B cell (primary cell): ENCODE measurements around the gene HIGD1A. TPM values are rescaled to one million over a fixed set of nuclear protein-coding genes. Genes with fewer than 3 reads are reported as not detected.
A peak's percentile ranks its signal among the peaks of the same experiment; 100 is the strongest.

ENCODE experiments used
- ATAC-seq: fragments of 200-7000 bp; cut with Tn5 transposase; one replicate; pipeline ENCODE4 v1.10.0; 2021; ENCODE audit warnings: low read depth, mild to moderate bottlenecking, moderate number of reproducible peaks, moderate library complexity
- CTCF ChIA-PET: fragments of 350-600 bp; sonication (Branson Sonifier 250); formaldehyde crosslinking; loops from one replicate; lab custom pipeline; 2021; ENCODE audit warnings: antibody characterized with exemption, inconsistent platforms; lab: Charles Lee
- POLR2A ChIA-PET: fragments of 350-600 bp; sonication (Branson Sonifier 250); formaldehyde crosslinking; loops from one replicate; lab custom pipeline; 2021; ENCODE audit warnings: antibody characterized with exemption; lab: Charles Lee
- DNase-seq: peaks from one replicate; pipeline ENCODE4 v3.0.0; 2013
- H2AFZ ChIP-seq: 2 replicates; pipeline ENCODE4 v1.6.1; 2012; ENCODE audit warnings: mild to moderate bottlenecking, low read depth, low read length; ENCODE audit not compliant: insufficient read depth, poor library complexity, severe bottlenecking
- H3K27ac ChIP-seq, 2 donors: 1 replicate in 1 of 2; 2 replicates in 1 of 2; pipeline ENCODE4 v1.5.1; 2012 to 2013; ENCODE audit warnings: low read length in 2 of 2, mild to moderate bottlenecking in 2 of 2, moderate library complexity in 1 of 2
- H3K27me3 ChIP-seq, 4 experiments: fragments of 200-600 bp in 1 of 4; sonication (generic) in 1 of 4; replicated peaks in 1 of 4; 1 replicate in 2 of 4; 2 replicates in 2 of 4; pipeline versions ENCODE4 v1.6.1 to v1.7.0; 2013 to 2016; ENCODE audit warnings: low read length in 3 of 4, mild to moderate bottlenecking in 2 of 4, mixed read lengths in 1 of 4, moderate library complexity in 1 of 4; ENCODE audit not compliant: insufficient read depth in 4 of 4, control insufficient read depth in 3 of 4; ENCODE audit errors: control extremely low read depth in 1 of 4
- H3K36me3 ChIP-seq, 2 experiments: replicated peaks in 1 of 2; 1 replicate in 1 of 2; 2 replicates in 1 of 2; pipeline versions ENCODE4 v1.6.1 to v1.7.1; 2013; ENCODE audit warnings: low read length in 1 of 2; ENCODE audit not compliant: insufficient read depth in 2 of 2, control insufficient read depth in 1 of 2; ENCODE audit errors: control extremely low read depth in 1 of 2, extremely low read depth in 1 of 2
- H3K4me1 ChIP-seq, 2 donors: fragments of 200-600 bp in 1 of 2; sonication (generic) in 1 of 2; 1 replicate in 1 of 2; 2 replicates in 1 of 2; pipeline versions ENCODE4 v1.5.1 to v1.6.1; 2013 to 2017; ENCODE audit warnings: low read length in 2 of 2; ENCODE audit not compliant: control insufficient read depth in 2 of 2, insufficient read depth in 2 of 2
- H3K4me2 ChIP-seq: replicated peaks from 2 replicates; pipeline ENCODE3; 2012; ENCODE audit warnings: mild to moderate bottlenecking, low read depth, low read length; ENCODE audit not compliant: poor library complexity, severe bottlenecking
- H3K4me3 ChIP-seq, 5 experiments: fragments of 200-600 bp in 1 of 5; sonication (generic) in 1 of 5; 1 replicate in 3 of 5; 2 replicates in 2 of 5; pipeline versions ENCODE4 v1.5.1 to v1.7.0; 2011 to 2016; ENCODE audit warnings: low read length in 4 of 5, mild to moderate bottlenecking in 4 of 5, low read depth in 2 of 5, control low read depth in 1 of 5, moderate library complexity in 1 of 5; ENCODE audit not compliant: insufficient read depth in 1 of 5; ENCODE audit errors: control extremely low read depth in 1 of 5, extremely low read depth in 1 of 5
- H3K79me2 ChIP-seq: fragments of 200-600 bp; sonication (generic); one replicate; pipeline ENCODE4 v1.6.0; 2016; ENCODE audit warnings: low read length; ENCODE audit not compliant: control insufficient read depth, insufficient read depth
- H3K9ac ChIP-seq: fragments of 200-600 bp; sonication (generic); 2 replicates; pipeline ENCODE4 v1.6.1; 2017; ENCODE audit warnings: mild to moderate bottlenecking, low read length, moderate library complexity
- H3K9me3 ChIP-seq, 3 donors: one replicate each; pipeline versions ENCODE4 v1.6.1 to v1.7.1; 2013; ENCODE audit warnings: low read length in 2 of 3; ENCODE audit not compliant: control insufficient read depth in 2 of 3, insufficient read depth in 1 of 3; ENCODE audit errors: control extremely low read depth in 1 of 3
- H4K20me1 ChIP-seq: 2 replicates; pipeline ENCODE4 v1.6.0; 2012; ENCODE audit warnings: mild to moderate bottlenecking, low read length; ENCODE audit not compliant: insufficient read depth, control insufficient read depth, poor library complexity, severe bottlenecking
- H3K27ac Mint-ChIP-seq: one replicate; pipeline ENCODE4 v1.8.0; 2021; ENCODE audit warnings: mixed read lengths
- H3K27me3 Mint-ChIP-seq: one replicate; pipeline ENCODE4 v1.8.0; 2021; ENCODE audit warnings: mixed read lengths
- H3K4me1 Mint-ChIP-seq: one replicate; pipeline ENCODE4 v1.8.0; 2021; ENCODE audit warnings: mixed read lengths
- H3K4me3 Mint-ChIP-seq: one replicate; pipeline ENCODE4 v1.8.0; 2021; ENCODE audit warnings: mixed read lengths
- H3K9me3 Mint-ChIP-seq: one replicate; pipeline ENCODE4 v1.8.0; 2022; ENCODE audit warnings: mixed read lengths; ENCODE audit not compliant: insufficient read depth
- CTCF ChIP-seq: fragments of 200-600 bp; IDR thresholded peaks from one replicate; pipeline ENCODE4 v1.8.0; 2022; ENCODE audit warnings: antibody characterized with exemption, mild to moderate bottlenecking
- EZH2 ChIP-seq: IDR thresholded peaks from 2 replicates; pipeline ENCODE4 v1.6.1; 2012; ENCODE audit warnings: borderline replicate concordance, low read depth, mild to moderate bottlenecking, moderate library complexity, low read length; ENCODE audit not compliant: insufficient read depth, poor library complexity, severe bottlenecking
- WGBS: methylation state at CpG from one replicate; pipeline ENCODE4 v1.1.5; 2013; ENCODE audit warnings: missing lambda C conversion rate; ENCODE audit not compliant: insufficient coverage; 5-methylcytosine and 5-hydroxymethylcytosine counted together
- intact Hi-C: fragments of 100-400 bp; cut with micrococcal nuclease; formaldehyde crosslinking; loops from one replicate; pipeline ENCODE4 v1.10.0; 2022
- polyA minus RNA-seq: library from RNA; depleted of rRNA, polyadenylated mRNA; stranded (reverse); fragments of >200 nt; gene quantifications from 2 replicates; pipeline ENCODE4 v1.2.3, GENCODE V29; 2012
- polyA plus RNA-seq: library from polyadenylated mRNA; depleted of rRNA; stranded (reverse); fragments of >200 nt; gene quantifications from 2 replicates; pipeline ENCODE4 v1.2.3, GENCODE V29; 2012
- total RNA-seq, 2 donors: library from RNA; stranded (reverse); fragments of 120-200 nt in 1 of 2; gene quantifications; 1 replicate in 1 of 2; 2 replicates in 1 of 2; pipeline versions ENCODE4 v1.2.3 to v1.2.4, GENCODE V29; 2013 to 2022

HIGD1A gene
- total RNA-seq (16.5 and 18.4 TPM in 2 replicates), polyA plus RNA-seq (14.2 and 19.3 TPM in 2 replicates), polyA minus RNA-seq (6.2 and 10.0 TPM in 2 replicates)
- total RNA-seq (2013): 38.0 TPM

- Mint-ChIP-seq H3K27me3 (peaks cover 19% of the 10 kb centered on the region), H3K27ac (peak within 1 kb of the TSS; percentile 91), H3K9me3 (no peaks in the 10 kb centered on the region), H3K4me3 (peak within 1 kb of the TSS; percentile 98), H3K4me1 (peaks cover 38% of the 10 kb centered on the region)
- Histone ChIP-seq H3K4me3 (peak within 1 kb of the TSS; percentile 82 to 89 (median 87)), H3K9ac (peak within 1 kb of the TSS; percentile 88), H3K4me1 (peaks cover 17 to 27% of the 10 kb centered on the region in 2 donors), H4K20me1 (peaks cover 9% of the 10 kb centered on the region), H2AFZ (peak within 1 kb of the TSS; percentile 99), H3K9me3 (no peaks in the 10 kb centered on the region), H3K27me3 (peaks cover 0 to 2% (median 0%) of the 10 kb centered on the region in 4 experiments), H3K79me2 (peaks cover 34% of the 10 kb centered on the region), H3K36me3 (no peaks in the 10 kb centered on the region), H3K27ac (peak within 1 kb of the TSS; percentile 70 to 84), H3K4me2 (peak within 1 kb of the TSS; percentile 95)
- intact Hi-C loops: loop anchor here (1.0 to 5.0 kb wide), 5 partner anchors 23 to 77 kb away; partner anchors contain the start of gene CCDC13
- CTCF ChIA-PET: interaction anchor here (0.8 to 1.9 kb wide), 5 partner anchors 22 to 77 kb away, joined by 3 to 5 read pairs (median 4); no protein-coding TSS in a partner anchor
- POLR2A ChIA-PET: interaction anchor here (1.2 kb wide), 1 partner anchor 204 kb away, joined by 3 read pairs; the partner anchor contains the start of gene NKTR
- TF ChIP-seq EZH2 (no peak), CTCF (no peak)
- under 1% methylated on average over 56 of the region's 63 CpGs for WGBS
- ATAC-seq: peak; percentile 100
- DNase-seq: peak; percentile 94
These were observed at the start of gene HIGD1A for GRCh38 chr3:42804106-42804830. HIGD1A (minus strand) TSS chr3:42804490; CDS start chr3:42794253, 10,237 bp downstream.
